PC-9 (cell line): ENCODE measurements around the gene PDHB.

Experiments
- CTCF ChIP-seq: fragments of 200-600 bp; sonication (generic); conservative IDR thresholded peaks from 2 replicates; pipeline ENCODE4 v1.6.1; 2017; ENCODE audit warnings: mixed run types, antibody characterized with exemption, mild to moderate bottlenecking, moderate library complexity
- EZH2 ChIP-seq: fragments of 200-600 bp; sonication (generic); IDR thresholded peaks from 2 replicates; pipeline ENCODE4 v1.8.0; 2017; ENCODE audit warnings: antibody characterized with exemption, low read depth

DNA sequence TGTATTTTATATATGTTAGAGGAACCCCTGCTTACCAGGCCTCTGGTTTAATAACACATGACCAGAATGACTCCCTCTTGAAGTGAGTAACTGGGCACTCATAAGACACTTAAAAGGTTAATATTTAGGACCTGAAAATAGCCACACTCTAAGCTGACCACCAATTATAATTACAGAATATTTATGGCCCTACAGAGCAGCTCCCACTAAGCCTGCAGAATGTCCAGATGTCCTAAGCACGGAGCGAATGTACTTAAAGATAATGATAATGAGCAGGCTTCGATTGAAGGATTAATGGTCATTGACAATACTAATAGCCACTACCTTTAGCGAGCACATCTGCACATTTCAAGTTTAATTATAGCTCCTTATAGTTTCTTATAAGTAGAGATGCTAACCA, 35.5 kb upstream of the PDHB start:
- TF ChIP-seq EZH2 (no peak), CTCF (no peak)
